CD14-positive monocyte (primary cell): ENCODE data around the gene PLA2G6. TPM values are rescaled to one million over a fixed set of nuclear protein-coding genes. Genes with fewer than 3 reads are reported as not detected.

ENCODE experiments used
- DNase-seq, 3 donors: peaks; one replicate each; pipeline ENCODE4 v3.0.0-alpha.2; 2011 to 2022
- H2AFZ ChIP-seq: 2 replicates; pipeline ENCODE4 v1.6.0; 2012; ENCODE audit warnings: mild to moderate bottlenecking, low read depth, low read length, inconsistent platforms; ENCODE audit not compliant: insufficient read depth, poor library complexity, severe bottlenecking
- H3K27ac ChIP-seq, 2 donors: 1 replicate in 1 of 2; 2 replicates in 1 of 2; pipeline ENCODE4 v1.5.1; 2012 to 2013; ENCODE audit warnings: low read length in 2 of 2, control low read depth in 1 of 2, inconsistent platforms in 1 of 2, low read depth in 1 of 2, mild to moderate bottlenecking in 1 of 2
- H3K27me3 ChIP-seq, 2 donors: one replicate each; pipeline versions ENCODE4 v1.6.0 to v1.6.1; 2011 to 2013; ENCODE audit warnings: low read length in 2 of 2; ENCODE audit not compliant: control insufficient read depth in 2 of 2, insufficient read depth in 2 of 2
- H3K36me3 ChIP-seq, 2 donors: replicated peaks in 1 of 2; 1 replicate in 1 of 2; 2 replicates in 1 of 2; pipeline versions ENCODE4 v1.5.1 to v1.6.1; 2012 to 2013; ENCODE audit warnings: low read length in 2 of 2, control low read depth in 1 of 2, inconsistent platforms in 1 of 2, mild to moderate bottlenecking in 1 of 2; ENCODE audit not compliant: insufficient read depth in 2 of 2, control insufficient read depth in 1 of 2
- H3K4me1 ChIP-seq, 2 donors: 1 replicate in 1 of 2; 2 replicates in 1 of 2; pipeline versions ENCODE4 v1.5.1 to v1.6.1; 2012 to 2013; ENCODE audit warnings: low read length in 2 of 2, control low read depth in 1 of 2, inconsistent platforms in 1 of 2, mild to moderate bottlenecking in 1 of 2, moderate library complexity in 1 of 2; ENCODE audit not compliant: insufficient read depth in 2 of 2, control insufficient read depth in 1 of 2
- H3K4me2 ChIP-seq: replicated peaks from 2 replicates; pipeline ENCODE3; 2012; ENCODE audit warnings: low read length, moderate library complexity, mild to moderate bottlenecking; ENCODE audit not compliant: poor library complexity, severe bottlenecking; ENCODE audit errors: extremely low read depth
- H3K4me3 ChIP-seq, 3 experiments: fragments of 200-600 bp in 1 of 3; sonication (generic) in 1 of 3; replicated peaks in 1 of 3; 1 replicate in 2 of 3; 2 replicates in 1 of 3; pipeline ENCODE4 v1.5.1; 2011 to 2013; ENCODE audit warnings: low read length in 3 of 3, mild to moderate bottlenecking in 3 of 3, control low read depth in 2 of 3, low read depth in 2 of 3, inconsistent platforms in 1 of 3, moderate library complexity in 1 of 3
- H3K79me2 ChIP-seq: 2 replicates; pipeline ENCODE4 v1.6.0; 2012; ENCODE audit warnings: mild to moderate bottlenecking, control low read depth, inconsistent platforms, low read length, moderate library complexity; ENCODE audit not compliant: insufficient read depth
- H3K9ac ChIP-seq: 2 replicates; pipeline ENCODE4 v1.6.0; 2017; ENCODE audit warnings: low read length, mild to moderate bottlenecking; ENCODE audit not compliant: insufficient read depth, poor library complexity, severe bottlenecking
- H3K9me3 ChIP-seq, 2 donors: replicated peaks in 1 of 2; 1 replicate in 1 of 2; 2 replicates in 1 of 2; pipeline versions ENCODE4 v1.5.1 to v1.6.1; 2012 to 2013; ENCODE audit warnings: low read length in 2 of 2, control low read depth in 1 of 2; ENCODE audit not compliant: control insufficient read depth in 1 of 2, insufficient read depth in 1 of 2
- H4K20me1 ChIP-seq: 2 replicates; pipeline ENCODE4 v1.6.0; 2012; ENCODE audit warnings: mild to moderate bottlenecking, low read length, control low read depth, moderate library complexity; ENCODE audit not compliant: insufficient read depth
- H3K27ac Mint-ChIP-seq, 7 donors: one replicate each; pipeline ENCODE4 v1.8.0; 2020; ENCODE audit warnings: mild to moderate bottlenecking in 7 of 7, mixed read lengths in 7 of 7, moderate library complexity in 6 of 7, inconsistent platforms in 2 of 7
- H3K27me3 Mint-ChIP-seq, 3 donors: one replicate each; pipeline ENCODE4 v1.8.0; 2021 to 2022; ENCODE audit warnings: low read depth in 3 of 3, mild to moderate bottlenecking in 3 of 3, mixed read lengths in 3 of 3, moderate library complexity in 3 of 3, inconsistent platforms in 1 of 3
- H3K36me3 Mint-ChIP-seq, 2 donors: one replicate each; pipeline ENCODE4 v1.8.0; 2020; ENCODE audit warnings: mixed read lengths in 2 of 2, inconsistent platforms in 1 of 2, mild to moderate bottlenecking in 1 of 2
- H3K4me1 Mint-ChIP-seq: one replicate; pipeline ENCODE4 v1.8.0; 2020; ENCODE audit warnings: mild to moderate bottlenecking, mixed read lengths
- H3K4me3 Mint-ChIP-seq, 2 donors: one replicate each; pipeline ENCODE4 v1.8.0; 2020; ENCODE audit warnings: mild to moderate bottlenecking in 2 of 2, mixed read lengths in 2 of 2, moderate library complexity in 1 of 2
- H3K9me3 Mint-ChIP-seq, 7 donors: one replicate each; pipeline ENCODE4 v1.8.0; 2020 to 2022; ENCODE audit warnings: mixed read lengths in 7 of 7, mild to moderate bottlenecking in 6 of 7, moderate library complexity in 6 of 7, inconsistent platforms in 2 of 7
- CTCF ChIP-seq: fragments of 200-600 bp; IDR thresholded peaks from one replicate; pipeline ENCODE4 v1.8.0; 2022; ENCODE audit warnings: antibody characterized with exemption, mild to moderate bottlenecking
- WGBS: methylation state at CpG from one replicate; pipeline ENCODE4 v1.1.5; 2013; ENCODE audit warnings: missing lambda C conversion rate; ENCODE audit not compliant: insufficient coverage; 5-methylcytosine and 5-hydroxymethylcytosine counted together
- intact Hi-C, 2 donors: fragments of 100-400 bp; cut with micrococcal nuclease; formaldehyde crosslinking; loops; one replicate each; pipeline versions ENCODE4 v1.15.0 to v1.15.1; 2023
- polyA plus RNA-seq, 3 donors: library from polyadenylated mRNA; depleted of rRNA in 1 of 3; unstranded in 2 of 3; stranded (reverse) in 1 of 3; fragments of 300-500 nt in 2 of 3; fragments of >200 nt in 1 of 3; fragmentation: Illumina TruSeq in 2 of 3; gene quantifications; 1 replicate in 2 of 3; 2 replicates in 1 of 3; pipeline ENCODE4 v1.2.3, GENCODE V29; 2012 to 2021

The PLA2G6 gene
- polyA plus RNA-seq, 3 donors, result 0.43 to 8.3 (median 0.62) TPM

GRCh38 chr22:38163844-38164550 is 17.6 kb downstream of the PLA2G6 start:
- Histone ChIP-seq H3K27ac (no peak overlapping the region), H3K9ac (no peak overlapping the region), H2AFZ (no peak overlapping the region), H3K4me2 (no peak overlapping the region), H3K9me3 (no peaks in the 10 kb centered on the region), H4K20me1 (no peaks in the 10 kb centered on the region), H3K4me1 (peaks cover 0 to 7% of the 10 kb centered on the region in 2 donors), H3K27me3 (no peaks in the 10 kb centered on the region), H3K79me2 (no peaks in the 10 kb centered on the region), H3K36me3 (no peaks in the 10 kb centered on the region), H3K4me3 (no peak overlapping the region)
- Mint-ChIP-seq H3K9me3 (peaks cover 0 to 2% (median 0%) of the 10 kb centered on the region in 7 donors), H3K27me3 (peaks cover 0 to 6% (median 2%) of the 10 kb centered on the region in 3 donors), H3K4me1 (peaks cover 14% of the 10 kb centered on the region), H3K27ac (peak overlapping the region in 3 of 7 donors; percentile 20 to 40 (median 34)), H3K36me3 (peaks cover 15% of the 10 kb centered on the region in 2 donors), H3K4me3 (no peak overlapping the region)
- no peak for TF ChIP-seq CTCF
- 91% methylated on average over 11 of the region's 13 CpGs for WGBS
- no peak for DNase-seq
- intact Hi-C loops, result no loop called here

DNA sequence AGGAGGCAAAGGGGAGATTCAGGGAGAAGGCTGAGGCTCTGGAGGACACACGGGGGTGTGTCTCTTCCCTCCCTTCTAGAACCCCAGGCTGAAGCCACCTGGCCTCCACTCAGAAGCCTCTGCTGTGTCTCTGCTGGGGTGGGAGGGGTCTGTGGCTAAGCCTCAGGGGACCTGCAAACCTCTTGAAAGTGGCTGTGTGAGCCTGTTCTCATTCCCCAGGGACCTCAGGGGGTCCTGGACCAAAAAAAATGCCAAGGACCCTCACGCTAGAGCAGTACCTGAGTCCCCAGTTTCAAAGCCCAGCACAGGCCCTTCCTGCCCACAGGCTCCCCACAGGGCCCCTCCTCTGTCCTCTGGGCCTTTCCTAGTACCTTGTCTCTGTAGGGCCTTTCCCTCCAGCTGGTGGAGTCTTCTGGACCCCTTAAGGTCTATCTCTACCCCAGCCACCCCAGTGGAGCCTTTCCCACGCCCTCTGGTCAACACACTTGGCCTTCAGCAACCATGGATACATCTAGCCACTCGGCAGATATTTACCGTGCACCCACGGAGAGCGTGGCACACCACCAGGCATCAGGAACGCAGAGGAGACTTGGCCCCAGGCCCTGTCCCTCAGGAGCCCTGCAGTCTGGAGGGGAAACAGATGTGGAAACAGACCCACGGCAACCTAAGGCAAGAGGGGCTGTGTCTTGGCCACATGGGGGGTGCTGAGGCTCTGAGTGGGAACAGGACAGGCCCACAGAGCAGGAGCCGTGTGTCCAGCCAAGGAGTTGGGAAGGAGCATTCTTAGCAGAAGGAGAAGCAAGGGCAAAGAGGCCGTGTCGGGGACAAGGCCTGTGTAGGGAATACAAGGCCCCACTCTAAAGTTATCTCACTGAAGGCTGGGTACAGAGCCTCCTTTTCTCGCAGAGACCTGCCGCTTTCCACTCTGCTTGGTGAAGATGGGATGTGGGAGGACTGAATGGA is 18.5 kb downstream of the PLA2G6 start:
- no peaks in the 10 kb centered on the region for H3K27me3 ChIP-seq
- H2AFZ ChIP-seq, result no peak overlapping the region
- no peak overlapping the region for H3K9ac ChIP-seq
- no peaks in the 10 kb centered on the region for H3K9me3 ChIP-seq
- no peak overlapping the region for H3K4me3 ChIP-seq
- Mint-ChIP-seq H3K27me3 (peaks cover 0 to 6% (median 2%) of the 10 kb centered on the region in 3 donors), H3K9me3 (peaks cover 0 to 2% (median 0%) of the 10 kb centered on the region in 7 donors), H3K4me1 (peaks cover 14% of the 10 kb centered on the region), H3K4me3 (no peak overlapping the region), H3K27ac (peak overlapping the region in 3 of 7 donors; percentile 30 to 75 (median 40)), H3K36me3 (peaks cover 12 to 15% of the 10 kb centered on the region in 2 donors)
- H4K20me1 ChIP-seq, result no peaks in the 10 kb centered on the region
- no peak overlapping the region for H3K4me2 ChIP-seq
- H3K4me1 ChIP-seq, result peaks cover 0 to 7% of the 10 kb centered on the region in 2 donors
- WGBS, result 82% methylated on average over 10 of the region's 14 CpGs
- no peak for DNase-seq
- H3K36me3 ChIP-seq, result no peaks in the 10 kb centered on the region
- H3K79me2 ChIP-seq, result no peaks in the 10 kb centered on the region
- TF ChIP-seq CTCF, result no peak
- intact Hi-C loops, result no loop called here
- H3K27ac ChIP-seq, result no peak overlapping the region
